Measurements from ENCODE around the gene SLPI.

The SLPI gene

DNA sequence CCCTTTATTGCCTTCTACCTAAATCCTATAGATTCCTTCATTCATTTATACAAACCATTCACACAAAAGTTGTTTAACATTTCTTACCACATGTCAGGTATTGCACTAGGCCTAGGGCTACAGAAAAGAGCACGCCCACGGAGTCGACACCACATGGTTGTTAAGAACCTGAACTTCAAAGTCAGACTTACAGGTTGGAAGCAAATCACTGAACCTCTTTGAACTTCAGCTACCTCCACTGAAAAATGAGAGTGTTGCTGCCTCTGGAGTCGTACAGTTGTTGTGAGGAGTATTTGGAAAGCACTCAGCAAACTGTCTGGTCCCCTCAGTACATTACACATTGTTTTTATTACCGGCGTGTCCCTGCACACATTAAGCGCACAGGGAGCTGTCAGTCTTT lies 3.3 kb upstream of the SLPI start:
- peaks cover 41 to 45% of the 10 kb centered on the region in 2 donors for H3K27me3 Mint-ChIP-seq
- no peak for ATAC-seq (replicated peaks)
- no peak overlapping the region for H3K27ac Mint-ChIP-seq
- no peak overlapping the region for H3K4me3 Mint-ChIP-seq
- H3K4me1 Mint-ChIP-seq, result peaks cover 0 to 3% of the 10 kb centered on the region in 2 donors
- no peaks in the 10 kb centered on the region for H3K9me3 Mint-ChIP-seq
- no peak for DNase-seq
- H3K36me3 Mint-ChIP-seq, result no peaks in the 10 kb centered on the region

DNA sequence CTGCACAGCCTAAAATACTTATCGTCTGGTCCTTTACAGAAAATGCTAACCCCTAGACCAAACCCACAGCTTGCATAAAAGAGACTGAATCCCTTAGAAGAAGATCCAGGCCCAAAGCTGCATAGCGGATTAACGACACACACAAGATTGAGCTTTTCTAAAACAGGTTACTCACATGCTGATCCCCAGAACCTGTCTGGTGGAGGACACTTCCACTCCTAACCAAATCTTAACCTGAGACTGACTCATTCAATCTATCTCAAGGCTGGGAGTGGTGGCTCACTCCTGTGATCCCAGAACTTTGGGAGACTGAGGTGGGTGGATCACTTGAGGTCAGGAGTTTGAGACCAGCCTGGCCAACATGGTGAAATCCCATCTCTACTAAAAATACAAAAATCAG lies 2.8 kb upstream of the SLPI start:
- DNase-seq (no peak), ATAC-seq (replicated peaks) (no peak)
- Mint-ChIP-seq H3K27ac (no peak overlapping the region), H3K4me3 (no peak overlapping the region), H3K27me3 (peaks cover 40 to 46% of the 10 kb centered on the region in 2 donors), H3K9me3 (no peaks in the 10 kb centered on the region), H3K36me3 (no peaks in the 10 kb centered on the region), H3K4me1 (peaks cover 0 to 3% of the 10 kb centered on the region in 2 donors)

DNA sequence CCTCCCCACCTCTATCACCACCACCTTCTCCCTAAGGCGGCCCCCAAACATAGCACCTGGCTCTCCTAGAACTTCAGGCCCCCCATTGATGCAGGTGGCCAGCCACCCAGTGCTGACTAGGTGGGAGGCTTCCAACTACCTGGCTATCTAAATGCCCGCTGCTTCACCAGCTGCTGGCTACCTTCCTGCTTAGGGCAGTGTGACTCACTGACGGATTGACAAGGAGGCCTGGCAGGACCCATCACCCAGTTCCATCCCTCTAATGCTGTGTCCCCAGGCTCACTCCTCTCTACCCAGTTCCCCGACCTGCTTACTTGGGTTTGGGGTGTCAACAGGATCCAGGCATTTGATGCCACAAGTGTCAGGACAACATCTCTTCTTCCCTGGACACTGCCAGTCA lies 1.1 kb downstream of the SLPI start:
- Mint-ChIP-seq H3K9me3 (no peaks in the 10 kb centered on the region), H3K36me3 (no peaks in the 10 kb centered on the region), H3K4me3 (no peak overlapping the region), H3K4me1 (peaks cover 0 to 3% of the 10 kb centered on the region in 2 donors), H3K27me3 (peaks cover 45 to 51% of the 10 kb centered on the region in 2 donors), H3K27ac (no peak overlapping the region)
- ATAC-seq (replicated peaks) (no peak), DNase-seq (no peak)

GRCh38 chr20:45251884-45252560 lies 2.3 kb downstream of the SLPI start:
- H3K4me1 Mint-ChIP-seq, result peaks cover 0 to 3% of the 10 kb centered on the region in 2 donors
- peaks cover 51 to 61% of the 10 kb centered on the region in 2 donors for H3K27me3 Mint-ChIP-seq
- no peaks in the 10 kb centered on the region for H3K36me3 Mint-ChIP-seq
- H3K4me3 Mint-ChIP-seq, result no peak overlapping the region
- DNase-seq (no peak), ATAC-seq (replicated peaks) (no peak)
- H3K9me3 Mint-ChIP-seq, result no peaks in the 10 kb centered on the region
- no peak overlapping the region for H3K27ac Mint-ChIP-seq

- no peaks in the 10 kb centered on the region for H3K36me3 Mint-ChIP-seq
- no peak for ATAC-seq (replicated peaks)
- no peaks in the 10 kb centered on the region for H3K4me1 Mint-ChIP-seq
- H3K27me3 Mint-ChIP-seq, result peaks cover 53 to 72% of the 10 kb centered on the region in 2 donors
- no peak overlapping the region for H3K27ac Mint-ChIP-seq
- H3K4me3 Mint-ChIP-seq, result no peak overlapping the region
- DNase-seq, result no peak
- no peaks in the 10 kb centered on the region for H3K9me3 Mint-ChIP-seq
Measured at GRCh38 chr20:45248609-45249008, 5.8 kb downstream of the SLPI start.

DNA sequence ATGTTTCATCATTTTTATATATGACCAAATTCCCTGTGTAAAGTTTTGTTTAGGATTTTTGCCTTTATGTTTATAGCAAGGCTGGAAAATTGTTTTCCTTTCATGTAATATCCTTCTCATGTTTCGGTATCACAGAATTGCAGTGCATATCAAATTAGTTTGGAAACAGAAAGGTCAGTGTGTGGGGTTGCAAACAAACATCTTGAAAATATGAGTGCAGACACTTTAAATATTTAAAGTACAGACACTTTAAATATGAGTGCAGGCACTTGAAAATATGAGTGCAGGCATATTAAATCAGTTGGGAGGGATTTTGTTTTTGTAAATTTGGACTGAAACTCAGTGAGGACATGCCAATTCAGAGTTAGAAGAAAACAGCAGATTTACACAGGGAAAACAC lies 6.5 kb downstream of the SLPI start:
- no peak for DNase-seq
- Mint-ChIP-seq H3K4me3 (no peak overlapping the region), H3K9me3 (no peaks in the 10 kb centered on the region), H3K36me3 (no peaks in the 10 kb centered on the region), H3K4me1 (no peaks in the 10 kb centered on the region), H3K27me3 (peaks cover 46 to 65% of the 10 kb centered on the region in 2 donors), H3K27ac (no peak overlapping the region)
- no peak for ATAC-seq (replicated peaks)

- H3K36me3 Mint-ChIP-seq, result no peaks in the 10 kb centered on the region
- no peaks in the 10 kb centered on the region for H3K4me1 Mint-ChIP-seq
- no peak overlapping the region for H3K4me3 Mint-ChIP-seq
- H3K9me3 Mint-ChIP-seq, result no peaks in the 10 kb centered on the region
- H3K27ac Mint-ChIP-seq, result no peak overlapping the region
- peaks cover 42 to 67% of the 10 kb centered on the region in 2 donors for H3K27me3 Mint-ChIP-seq
- ATAC-seq (replicated peaks) (no peak), DNase-seq (no peak)
Measured at GRCh38 chr20:45246109-45246508, 8.3 kb downstream of the SLPI start.

- no peak for DNase-seq
- ATAC-seq (replicated peaks), result no peak
- peaks cover 6 to 10% of the 10 kb centered on the region in 2 donors for H3K9me3 Mint-ChIP-seq
- H3K4me3 Mint-ChIP-seq, result no peak overlapping the region
- H3K36me3 Mint-ChIP-seq, result peaks cover 0 to 3% of the 10 kb centered on the region in 2 donors
- no peak overlapping the region for H3K27ac Mint-ChIP-seq
- peaks cover 40 to 64% of the 10 kb centered on the region in 2 donors for H3K27me3 Mint-ChIP-seq
- H3K4me1 Mint-ChIP-seq, result no peaks in the 10 kb centered on the region
Measured at GRCh38 chr20:45238139-45238538, 16.2 kb downstream of the SLPI start.

- Mint-ChIP-seq H3K4me1 (no peaks in the 10 kb centered on the region), H3K4me3 (no peak overlapping the region), H3K36me3 (peaks cover 0 to 3% of the 10 kb centered on the region in 2 donors), H3K27me3 (peaks cover 44 to 59% of the 10 kb centered on the region in 2 donors), H3K27ac (no peak overlapping the region), H3K9me3 (peaks cover 6 to 10% of the 10 kb centered on the region in 2 donors)
- DNase-seq, result no peak
- ATAC-seq (replicated peaks), result no peak
Measured at GRCh38 chr20:45235995-45236394, 18.4 kb downstream of the SLPI start.

- Mint-ChIP-seq H3K4me1 (no peaks in the 10 kb centered on the region), H3K27ac (no peak overlapping the region), H3K36me3 (peaks cover 0 to 3% of the 10 kb centered on the region in 2 donors), H3K27me3 (peaks cover 27 to 46% of the 10 kb centered on the region in 2 donors), H3K4me3 (no peak overlapping the region), H3K9me3 (peaks cover 6 to 10% of the 10 kb centered on the region in 2 donors)
- no peak for ATAC-seq (replicated peaks)
- DNase-seq, result no peak
Measured at GRCh38 chr20:45230631-45231030, 23.7 kb downstream of the SLPI start.

DNA sequence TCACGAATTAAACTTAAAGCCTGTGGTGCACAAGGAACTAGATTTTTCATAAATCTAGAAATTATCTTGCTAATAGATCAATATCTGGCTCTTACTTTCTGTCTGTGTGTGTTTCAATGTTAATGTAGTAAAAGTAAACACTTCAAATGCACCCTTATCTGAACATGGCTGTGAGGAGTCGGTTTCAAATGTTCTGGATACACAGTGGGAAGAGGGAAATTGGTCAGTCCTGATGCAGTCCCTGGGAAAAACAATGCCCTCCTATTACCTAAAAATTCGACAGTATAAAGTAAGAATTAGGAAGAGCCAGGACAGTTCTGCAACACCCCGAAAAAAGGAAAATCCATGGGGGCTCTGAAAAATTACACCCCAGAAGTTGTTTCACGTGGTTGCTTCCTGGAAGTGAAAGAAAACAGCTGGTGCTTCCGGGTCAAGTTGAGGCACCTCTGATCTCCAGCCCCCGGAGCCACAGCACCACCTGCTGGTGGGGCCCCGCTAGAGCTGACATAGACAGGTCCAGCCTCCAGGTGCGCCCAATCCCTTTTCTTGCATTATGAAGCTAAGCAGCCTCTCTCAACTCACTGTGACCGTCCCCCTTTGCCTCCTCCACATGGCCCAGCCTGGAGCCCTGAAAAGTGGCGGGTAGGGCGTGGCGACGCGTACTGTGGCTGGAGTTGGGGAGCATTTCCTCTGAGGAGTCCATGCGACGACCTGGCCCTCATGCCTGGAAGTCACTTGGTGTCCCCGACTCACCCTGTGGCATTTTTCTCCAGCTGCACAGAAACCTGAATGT lies 24.9 kb downstream of the SLPI start:
- Mint-ChIP-seq H3K36me3 (peaks cover 0 to 2% of the 10 kb centered on the region in 2 donors), H3K27ac (no peak overlapping the region), H3K4me3 (no peak overlapping the region), H3K4me1 (no peaks in the 10 kb centered on the region), H3K27me3 (peaks cover 33 to 46% of the 10 kb centered on the region in 2 donors), H3K9me3 (peaks cover 4 to 6% of the 10 kb centered on the region in 2 donors)
- no peak for DNase-seq
- peak; percentile 48 to 59 for ATAC-seq (replicated peaks)

GRCh38 chr20:45226287-45226686 lies 28.1 kb downstream of the SLPI start:
- H3K4me1 Mint-ChIP-seq, result peaks cover 0 to 2% of the 10 kb centered on the region in 2 donors
- H3K27ac Mint-ChIP-seq, result no peak overlapping the region
- peaks cover 41 to 56% of the 10 kb centered on the region in 2 donors for H3K27me3 Mint-ChIP-seq
- H3K9me3 Mint-ChIP-seq, result peaks cover 0 to 4% of the 10 kb centered on the region in 2 donors
- H3K36me3 Mint-ChIP-seq, result no peaks in the 10 kb centered on the region
- no peak for DNase-seq
- no peak overlapping the region for H3K4me3 Mint-ChIP-seq
- ATAC-seq (replicated peaks), result no peak

DNA sequence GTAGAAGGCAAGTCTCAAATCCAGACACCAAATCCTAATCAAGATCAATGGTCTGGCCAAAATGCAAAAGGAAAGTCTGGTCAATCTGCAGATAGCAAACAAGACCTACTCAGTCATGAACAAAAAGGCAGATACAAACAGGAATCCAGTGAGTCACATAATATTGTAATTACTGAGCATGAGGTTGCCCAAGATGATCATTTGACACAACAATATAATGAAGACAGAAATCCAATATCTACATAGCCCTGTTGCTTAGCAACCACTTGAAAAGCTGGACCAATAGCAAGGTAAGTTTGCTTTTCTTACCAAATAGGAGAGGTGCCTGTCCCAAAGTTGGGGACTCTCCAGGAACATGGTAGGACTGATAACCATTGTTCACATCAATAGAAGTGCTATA lies 31.2 kb downstream of the SLPI start:
- DNase-seq (no peak), ATAC-seq (replicated peaks) (no peak)
- H3K4me1 Mint-ChIP-seq, result peaks cover 4 to 6% of the 10 kb centered on the region in 2 donors
- no peak overlapping the region for H3K4me3 Mint-ChIP-seq
- no peaks in the 10 kb centered on the region for H3K36me3 Mint-ChIP-seq
- H3K9me3 Mint-ChIP-seq, result peaks cover 0 to 4% of the 10 kb centered on the region in 2 donors
- H3K27ac Mint-ChIP-seq, result no peak overlapping the region
- peaks cover 50 to 54% of the 10 kb centered on the region in 2 donors for H3K27me3 Mint-ChIP-seq

DNA sequence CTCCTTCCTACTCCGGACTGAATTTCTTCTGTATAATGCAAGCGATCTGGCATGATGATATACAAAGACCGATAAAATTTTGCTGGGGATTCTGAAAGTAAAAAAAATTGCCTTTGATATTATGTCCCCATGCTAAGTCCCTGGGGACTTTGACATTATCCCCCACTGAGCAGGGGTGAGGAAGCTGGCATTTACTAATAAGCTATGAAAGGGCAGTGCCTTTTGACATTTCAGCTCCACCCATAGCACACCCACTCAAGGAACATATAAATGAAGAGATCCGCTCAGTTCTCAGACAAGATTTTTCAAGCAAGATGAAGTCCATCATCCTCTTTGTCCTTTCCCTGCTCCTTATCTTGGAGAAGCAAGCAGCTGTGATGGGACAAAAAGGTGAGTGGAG lies 33.3 kb downstream of the SLPI start, which contains the start of gene SEMG2:
SEMG2 (plus strand) TSS at position 298 of the 400 bp plus-strand sequence; CDS start at position 315, 17 bp downstream.
- DNase-seq (no peak), ATAC-seq (replicated peaks) (peak; percentile 66 to 80)
- Mint-ChIP-seq H3K9me3 (peaks cover 0 to 4% of the 10 kb centered on the region in 2 donors), H3K27me3 (peaks cover 50 to 63% of the 10 kb centered on the region in 2 donors), H3K27ac (no peak within 1 kb of the TSS), H3K36me3 (no peaks in the 10 kb centered on the region), H3K4me1 (peaks cover 4 to 6% of the 10 kb centered on the region in 2 donors), H3K4me3 (no peak within 1 kb of the TSS)

DNA sequence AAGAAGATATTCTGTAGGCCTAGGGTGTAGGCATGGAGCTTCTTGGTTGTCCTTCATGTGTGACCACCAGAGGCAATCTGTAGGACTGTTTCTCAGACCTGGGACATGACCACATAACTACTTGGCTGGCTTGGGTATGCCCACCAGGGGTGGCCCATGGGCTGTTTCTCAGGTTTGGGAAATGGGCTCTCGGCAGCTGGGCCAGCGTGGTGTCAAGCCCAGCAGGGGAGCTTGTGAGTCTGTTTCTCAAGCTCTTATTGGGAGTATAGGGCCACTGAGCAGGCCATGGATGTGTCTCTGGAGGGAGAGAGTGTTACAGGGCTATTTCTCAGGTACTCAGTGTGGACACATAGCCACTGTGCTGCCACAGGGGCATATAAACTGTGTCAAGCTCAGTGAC lies 35.7 kb downstream of the SLPI start:
- no peaks in the 10 kb centered on the region for H3K36me3 Mint-ChIP-seq
- peaks cover 46 to 52% of the 10 kb centered on the region in 2 donors for H3K27me3 Mint-ChIP-seq
- H3K27ac Mint-ChIP-seq, result no peak overlapping the region
- no peak overlapping the region for H3K4me3 Mint-ChIP-seq
- peaks cover 0 to 4% of the 10 kb centered on the region in 2 donors for H3K9me3 Mint-ChIP-seq
- peaks cover 4 to 6% of the 10 kb centered on the region in 2 donors for H3K4me1 Mint-ChIP-seq
- DNase-seq (no peak), ATAC-seq (replicated peaks) (no peak)
